A204.1 (cell line): ENCODE data around the gene CDR2.

Source experiments
- FAIRE-seq: peaks from 2 replicates; lab custom pipeline; 2012; peaks lifted over from hg19 to GRCh38; lab: Jason Lieb, UNC

CDR2 gene

GRCh38 chr16:22323959-22324786 lies 50.2 kb downstream of the CDR2 start:
- FAIRE-seq: no peak

- FAIRE-seq: no peak
Measured at GRCh38 chr16:22323173-22323958, 51.1 kb downstream of the CDR2 start.

- FAIRE-seq: no peak
Measured at GRCh38 chr16:22322741-22323140, 51.7 kb downstream of the CDR2 start.

GRCh38 chr16:22322021-22322471 lies 52.4 kb downstream of the CDR2 start:
- FAIRE-seq: no peak

- FAIRE-seq: peak; percentile 75
Measured at GRCh38 chr16:22321340-22322001, 52.9 kb downstream of the CDR2 start.

GRCh38 chr16:22320572-22321339 lies 53.7 kb downstream of the CDR2 start:
- FAIRE-seq: no peak

- FAIRE-seq: no peak
Measured at GRCh38 chr16:22318690-22319358, 55.6 kb downstream of the CDR2 start.

- no peak for FAIRE-seq
Measured at GRCh38 chr16:22317625-22318024, 56.8 kb downstream of the CDR2 start.

GRCh38 chr16:22317001-22317530 lies 57.4 kb downstream of the CDR2 start:
- no peak for FAIRE-seq

GRCh38 chr16:22316411-22316811 lies 58.0 kb downstream of the CDR2 start:
- FAIRE-seq: no peak

GRCh38 chr16:22315979-22316378 lies 58.4 kb downstream of the CDR2 start:
- FAIRE-seq: no peak

- no peak for FAIRE-seq
Measured at GRCh38 chr16:22314661-22315626, 59.5 kb downstream of the CDR2 start.

- no peak for FAIRE-seq
Measured at GRCh38 chr16:22313876-22314470, 60.4 kb downstream of the CDR2 start.

GRCh38 chr16:22312897-22313781 lies 61.3 kb downstream of the CDR2 start:
- no peak for FAIRE-seq

- no peak for FAIRE-seq
Measured at GRCh38 chr16:22311520-22311919, 62.9 kb downstream of the CDR2 start.

- no peak for FAIRE-seq
Measured at GRCh38 chr16:22308824-22309520, 65.4 kb downstream of the CDR2 start.

GRCh38 chr16:22307838-22308237 lies 66.6 kb downstream of the CDR2 start:
- no peak for FAIRE-seq

GRCh38 chr16:22306788-22307187 lies 67.6 kb downstream of the CDR2 start:
- no peak for FAIRE-seq
